Spleen (tissue), 7 donors: ENCODE data around the gene IFNGR1.

Experiments used
- POLR2AphosphoS5 ChIP-seq, 3 donors: sonication (generic); formaldehyde crosslinking; IDR thresholded peaks; one replicate each; pipeline ENCODE4 v1.5.1; 2017; ENCODE audit warnings: antibody characterized with exemption in 3 of 3
- TF ChIP-seq, protein P1 (sequence below), 11 experiments: fragments of 200-600 bp in 7 of 11; fragments of 450-650 bp in 4 of 11; sonication (generic) in 4 of 11; IDR thresholded peaks in 8 of 11; conservative IDR thresholded peaks in 3 of 11; 1 replicate in 7 of 11; 2 replicates in 4 of 11; pipeline versions ENCODE4 v1.4.0 to v1.8.0; 2016 to 2021; ENCODE audit warnings: antibody characterized with exemption in 11 of 11, inconsistent platforms in 4 of 11, mild to moderate bottlenecking in 1 of 11
- donor health status: DM: no; HTN: no; CAD: no; lungs with moderate emphysema.
- donor health status: DM: no; HTN: no; CAD: no.
- donor health status: DM: no; HTN: no; CAD: no.

DNA sequence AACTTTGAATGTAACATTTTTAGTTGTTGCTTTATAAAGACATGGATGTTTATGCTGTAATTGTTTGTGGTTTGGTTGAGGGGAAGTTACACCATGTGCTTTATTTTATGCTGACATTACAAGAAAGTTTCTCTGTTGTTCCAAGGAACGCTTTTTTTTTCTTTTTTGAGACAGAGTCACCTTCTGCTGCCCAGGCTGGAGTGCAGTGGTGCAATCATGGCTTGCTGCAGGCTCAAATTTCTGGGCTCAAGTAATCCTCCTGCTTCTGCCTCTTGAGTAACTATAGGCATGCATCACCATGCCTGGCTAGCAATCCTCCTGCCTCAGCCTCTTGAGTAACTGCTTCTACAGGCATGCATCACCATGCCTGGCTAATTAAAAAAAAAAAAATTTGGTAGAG is 21.0 kb upstream of the IFNGR1 start:
- TF ChIP-seq, protein P1, sequence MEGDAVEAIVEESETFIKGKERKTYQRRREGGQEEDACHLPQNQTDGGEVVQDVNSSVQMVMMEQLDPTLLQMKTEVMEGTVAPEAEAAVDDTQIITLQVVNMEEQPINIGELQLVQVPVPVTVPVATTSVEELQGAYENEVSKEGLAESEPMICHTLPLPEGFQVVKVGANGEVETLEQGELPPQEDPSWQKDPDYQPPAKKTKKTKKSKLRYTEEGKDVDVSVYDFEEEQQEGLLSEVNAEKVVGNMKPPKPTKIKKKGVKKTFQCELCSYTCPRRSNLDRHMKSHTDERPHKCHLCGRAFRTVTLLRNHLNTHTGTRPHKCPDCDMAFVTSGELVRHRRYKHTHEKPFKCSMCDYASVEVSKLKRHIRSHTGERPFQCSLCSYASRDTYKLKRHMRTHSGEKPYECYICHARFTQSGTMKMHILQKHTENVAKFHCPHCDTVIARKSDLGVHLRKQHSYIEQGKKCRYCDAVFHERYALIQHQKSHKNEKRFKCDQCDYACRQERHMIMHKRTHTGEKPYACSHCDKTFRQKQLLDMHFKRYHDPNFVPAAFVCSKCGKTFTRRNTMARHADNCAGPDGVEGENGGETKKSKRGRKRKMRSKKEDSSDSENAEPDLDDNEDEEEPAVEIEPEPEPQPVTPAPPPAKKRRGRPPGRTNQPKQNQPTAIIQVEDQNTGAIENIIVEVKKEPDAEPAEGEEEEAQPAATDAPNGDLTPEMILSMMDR (IDR thresholded peaks at IDR 0.05 in 8 of 11, conservative IDR thresholded peaks at IDR 0.05 in 3 of 11) = no peak
- TF ChIP-seq POLR2AphosphoS5 (IDR thresholded peaks at IDR 0.05) = peak in 1 of 3 donors; percentile 74
